Left hindlimb (tissue), 1 donor: ENCODE measurements around the gene GXYLT2.
A peak's percentile ranks its signal among the peaks of the same experiment; 100 is the strongest.
"Not testable (repeated sequence)": the region's sequence is repeated elsewhere in the genome, so short reads cannot be mapped to it uniquely, and the experiment has no call there.

ENCODE experiments used
- DNase-seq: peaks from one replicate; pipeline ENCODE4 v3.0.0-alpha.2; 2018

The GXYLT2 gene

GRCh38 chr3:72977060-72977808 is 89.4 kb downstream of the GXYLT2 start:
- DNase-seq = no peak

- no peak for DNase-seq
Measured at GRCh38 chr3:72982609-72983366, 94.9 kb downstream of the GXYLT2 start.

GRCh38 chr3:72985576-72985975 is 97.7 kb downstream of the GXYLT2 start:
- DNase-seq = no peak

DNA sequence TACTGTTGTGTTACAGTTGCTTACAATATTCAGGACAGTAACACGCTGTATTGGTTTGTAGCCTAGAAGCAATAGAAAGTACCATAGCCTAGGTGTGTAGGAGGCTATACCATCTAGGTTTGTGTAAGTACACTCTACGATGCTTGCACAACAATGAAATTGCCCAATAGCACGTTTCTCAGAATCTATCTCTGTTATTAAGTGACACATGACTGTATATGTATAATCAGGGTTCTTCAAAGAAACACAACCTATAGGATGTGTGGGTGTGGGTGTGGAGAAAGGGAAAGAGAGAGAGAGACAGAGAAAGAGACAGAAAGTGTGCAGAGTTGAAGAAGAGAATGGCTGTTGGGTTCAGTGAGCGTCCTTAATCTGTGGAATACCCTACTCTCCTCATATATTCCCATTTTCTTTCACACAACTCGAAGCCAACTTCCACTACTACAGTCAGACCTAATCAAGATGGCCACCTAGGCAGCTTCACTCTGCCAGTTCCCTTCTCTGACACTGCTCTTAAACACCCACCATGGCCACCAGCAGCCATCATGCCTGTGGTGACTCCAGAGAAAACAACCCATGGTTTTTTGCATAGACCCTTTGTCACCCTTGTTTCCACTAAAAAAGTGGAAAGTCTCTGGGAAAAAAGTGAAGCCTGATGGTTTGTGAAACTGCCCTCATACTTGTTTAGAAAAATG is 103.0 kb downstream of the GXYLT2 start:
- DNase-seq = no peak

DNA sequence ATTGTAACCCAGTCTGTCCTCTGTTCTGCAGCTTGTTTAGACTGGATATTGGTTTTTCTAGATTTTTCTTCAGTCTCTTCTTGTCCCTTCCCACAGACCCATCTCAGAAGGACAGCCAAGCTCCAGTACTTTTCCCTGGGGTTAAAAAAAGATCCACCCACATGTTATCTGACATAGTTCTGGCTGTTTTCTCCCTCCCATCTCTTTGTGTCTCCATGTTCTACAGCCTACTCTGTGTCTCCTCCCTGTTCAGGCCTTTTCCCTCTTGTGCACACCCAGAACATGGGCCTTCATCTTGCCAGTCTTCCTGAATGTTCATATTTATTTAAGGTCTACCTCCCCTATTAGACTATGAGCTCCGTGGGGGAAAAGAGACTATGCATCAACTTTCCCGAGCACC is 103.7 kb downstream of the GXYLT2 start:
- no peak for DNase-seq

- no peak for DNase-seq
Measured at GRCh38 chr3:72993391-72993790, 105.5 kb downstream of the GXYLT2 start.

DNA sequence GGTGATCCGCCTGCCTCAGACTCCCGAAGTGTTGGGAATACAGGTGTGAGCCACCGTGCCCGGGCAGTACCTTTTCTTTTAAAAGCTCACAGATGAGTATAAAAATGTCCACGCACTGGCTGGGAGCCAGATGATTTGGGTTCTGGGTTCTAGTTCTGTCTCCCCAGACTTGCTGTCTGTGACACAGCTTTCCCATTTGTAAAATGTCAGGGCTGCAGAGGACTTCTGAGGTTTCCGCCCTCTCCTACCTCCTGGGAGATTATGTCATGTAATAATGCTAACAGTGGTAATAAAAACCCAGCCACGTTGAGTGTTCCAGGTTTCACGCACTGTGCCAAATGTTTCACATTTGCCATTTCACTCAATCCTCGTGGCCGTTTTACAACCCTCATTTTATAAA is 107.5 kb downstream of the GXYLT2 start:
- peak; percentile 39 for DNase-seq

GRCh38 chr3:72996121-72996472 is 108.3 kb downstream of the GXYLT2 start:
- peak; percentile 29 for DNase-seq

DNA sequence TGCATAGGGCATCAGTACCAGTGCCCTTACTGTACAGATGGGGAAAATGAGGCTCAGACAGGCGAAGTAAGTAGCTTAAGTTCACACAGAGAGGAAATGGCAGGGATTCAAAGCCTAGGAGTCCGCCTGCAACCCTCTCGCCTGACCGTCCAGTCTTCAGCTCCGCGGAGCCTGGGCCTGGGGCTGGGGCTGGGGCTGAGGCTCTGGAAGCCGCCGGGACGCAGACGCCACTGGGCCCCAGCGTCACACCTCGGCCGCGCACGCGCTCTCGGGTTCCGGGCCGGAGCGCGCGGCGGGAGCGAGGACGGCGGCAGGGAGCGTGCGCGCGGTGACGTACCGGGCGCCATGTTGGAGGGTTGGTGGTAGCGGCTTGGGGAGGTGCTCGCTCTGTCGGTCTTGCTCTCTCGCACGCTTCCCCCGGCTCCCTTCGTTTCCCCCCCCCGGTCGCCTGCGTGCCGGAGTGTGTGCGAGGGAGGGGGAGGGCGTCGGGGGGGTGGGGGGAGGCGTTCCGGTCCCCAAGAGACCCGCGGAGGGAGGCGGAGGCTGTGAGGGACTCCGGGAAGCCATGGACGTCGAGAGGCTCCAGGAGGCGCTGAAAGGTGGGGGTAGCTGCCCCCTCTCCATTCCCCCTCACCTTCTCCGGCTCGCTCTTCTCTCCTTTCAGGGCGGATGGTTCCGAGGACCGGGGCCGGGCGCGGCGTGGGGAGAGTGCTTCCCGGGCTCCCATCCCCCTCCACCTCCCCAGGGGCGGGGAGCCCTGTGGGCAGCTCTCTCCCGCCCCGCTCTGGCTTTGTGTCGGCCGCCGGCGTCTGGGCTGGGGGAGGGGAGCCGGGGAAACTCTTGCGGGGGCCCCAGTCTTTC is 108.9 kb downstream of the GXYLT2 start, which contains the start of gene PPP4R2:
TSS of gene PPP4R2 (plus strand) at position 339 of the 861 bp plus-strand sequence. CDS start at position 566, 227 bp downstream.
- DNase-seq = peak; percentile 95

DNA sequence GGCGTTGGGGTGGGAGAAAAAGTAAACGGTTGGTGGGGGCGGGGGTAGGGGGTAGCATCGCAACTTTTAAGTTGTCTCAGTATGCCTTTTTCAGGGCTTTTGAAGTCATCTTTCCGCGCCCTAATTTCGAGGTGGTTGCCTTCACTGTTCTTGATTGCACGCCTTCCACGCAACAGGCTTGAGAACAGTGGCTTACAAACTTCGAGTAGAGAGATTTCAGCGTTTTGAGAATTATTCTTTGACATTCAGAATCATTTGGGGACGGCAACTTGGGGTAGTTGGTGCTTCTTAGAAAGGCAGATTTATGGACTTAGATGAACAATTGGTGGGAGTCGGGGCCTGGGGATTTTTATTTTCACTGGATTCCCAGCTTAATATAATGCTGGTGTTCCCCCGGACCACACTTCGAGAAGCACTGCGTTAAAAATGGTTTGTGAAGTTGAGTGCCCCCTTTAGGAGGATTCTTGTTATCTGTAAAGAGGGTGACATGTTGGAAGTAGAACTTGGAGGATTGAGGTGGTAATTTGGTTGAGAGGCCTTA is 109.6 kb downstream of the GXYLT2 start:
- DNase-seq = no peak

DNA sequence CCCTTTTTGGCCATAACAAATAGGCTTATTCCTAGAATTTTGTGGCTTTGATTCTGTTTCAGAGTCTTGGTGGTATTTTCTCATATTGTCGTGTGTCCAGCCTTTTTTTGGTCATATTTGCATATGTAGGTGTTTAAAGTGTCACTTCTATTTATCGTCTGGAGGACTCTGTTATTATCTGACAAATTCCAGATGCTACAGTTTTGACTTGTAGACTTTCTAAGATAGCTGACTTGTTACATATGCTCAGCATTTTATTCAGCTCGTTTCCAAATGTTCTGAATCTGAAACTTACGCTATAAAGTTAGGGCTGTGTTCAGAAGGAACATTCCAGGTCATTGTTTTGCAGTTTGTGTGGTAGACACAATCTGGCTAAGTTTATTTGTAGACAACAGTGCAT is 110.6 kb downstream of the GXYLT2 start:
- DNase-seq = no peak

- no peak for DNase-seq
Measured at GRCh38 chr3:72999951-73000350, 112.1 kb downstream of the GXYLT2 start.

- DNase-seq = not testable (repeated sequence)
Measured at GRCh38 chr3:73003050-73003449, 115.2 kb downstream of the GXYLT2 start.

- no peak for DNase-seq
Measured at GRCh38 chr3:73004316-73004715, 116.5 kb downstream of the GXYLT2 start.

GRCh38 chr3:73007992-73008712 is 120.3 kb downstream of the GXYLT2 start:
- no peak for DNase-seq

DNA sequence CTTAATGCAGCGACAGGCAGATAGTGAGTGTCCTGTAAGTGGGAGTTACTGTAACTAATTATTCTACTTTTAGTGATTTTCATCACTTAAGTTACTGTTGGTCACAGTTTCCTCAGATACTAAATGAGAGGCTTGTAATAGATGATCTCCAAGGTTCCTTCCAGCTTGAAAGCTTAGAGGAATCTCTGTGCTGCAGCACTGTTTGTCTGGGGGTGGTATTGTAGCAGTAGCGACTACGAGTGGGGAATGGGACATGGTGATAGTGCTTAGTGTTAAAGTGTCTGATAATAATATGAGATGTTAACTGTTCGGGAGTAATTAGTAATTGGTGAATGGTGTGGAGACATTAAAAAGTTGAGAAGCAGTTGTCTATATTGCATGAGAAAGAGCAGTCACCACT is 121.2 kb downstream of the GXYLT2 start:
- DNase-seq = no peak

DNA sequence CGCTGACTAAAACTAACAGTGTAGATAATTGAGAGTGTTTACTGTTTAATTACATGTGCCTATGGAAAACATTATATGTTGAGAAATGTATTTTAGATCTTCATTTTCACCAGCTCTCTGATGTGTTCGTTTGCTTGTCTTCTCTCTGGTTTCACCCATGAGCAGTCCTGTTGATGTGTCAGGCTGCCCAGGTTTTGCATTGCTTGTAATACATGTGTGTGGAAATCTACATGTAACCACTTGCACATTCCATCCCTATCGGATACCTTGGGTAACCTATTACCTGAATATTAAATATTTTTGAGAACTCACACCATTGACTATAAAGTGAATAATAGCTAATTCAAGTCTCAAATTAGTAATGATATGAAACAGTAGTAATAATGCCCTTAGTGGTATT is 121.9 kb downstream of the GXYLT2 start:
- DNase-seq = no peak

- no peak for DNase-seq
Measured at GRCh38 chr3:73010158-73010557, 122.3 kb downstream of the GXYLT2 start.

- no peak for DNase-seq
Measured at GRCh38 chr3:73018298-73018697, 130.5 kb downstream of the GXYLT2 start.

- DNase-seq = no peak
Measured at GRCh38 chr3:73018790-73019441, 131.1 kb downstream of the GXYLT2 start.

DNA sequence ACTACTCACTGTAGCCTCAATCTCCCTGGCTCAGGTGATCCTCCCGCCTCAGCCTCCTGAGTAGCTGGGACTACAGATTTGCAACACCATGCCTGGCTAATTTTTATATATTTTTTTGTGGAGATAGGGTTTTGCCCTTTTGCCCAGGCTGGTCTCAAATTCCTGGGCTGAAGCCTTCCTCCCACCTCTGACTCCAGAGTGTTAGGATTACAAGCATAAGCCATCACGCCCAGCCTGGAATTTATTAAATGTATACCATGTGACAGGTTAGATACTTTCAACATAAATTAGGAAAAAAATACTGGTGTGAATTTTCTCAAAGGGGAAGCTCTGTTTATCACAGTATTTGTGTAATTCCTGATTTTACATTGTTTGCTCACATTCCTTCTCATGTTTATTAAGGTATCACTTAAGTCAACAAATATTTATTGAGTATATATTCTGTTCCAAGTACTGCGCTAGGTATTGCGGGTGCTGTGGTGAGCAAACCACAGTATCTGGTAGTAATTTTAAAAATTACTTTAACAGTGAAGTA is 133.5 kb downstream of the GXYLT2 start:
- no peak for DNase-seq
